IMR-90 (cell line): ENCODE results near the gene OR2M5. TPM values are rescaled to one million over a fixed set of nuclear protein-coding genes. Genes with fewer than 3 reads are reported as not detected.

Experiments used
- ATAC-seq: fragments of 200-7000 bp; cut with Tn5 transposase; 2 replicates; pipeline ENCODE4 v1.9.1; 2020; ENCODE audit warnings: low read depth, mild to moderate bottlenecking, moderate library complexity
- BruUV-seq: library from RNA; stranded (reverse); fragments of 400-500 nt; replicated peaks from 2 replicates; lab custom pipeline; 2021; lab: Mats Ljungman, UMichigan
- CTCF ChIA-PET: fragments of 300-600 bp; formaldehyde crosslinking; extraction: SDS; loops from one replicate; lab custom pipeline; 2021; ENCODE audit warnings: antibody characterized with exemption; lab: Yijun Ruan, JAX
- POLR2A ChIA-PET: fragments of 300-600 bp; sonication (Branson Sonifier 250); formaldehyde crosslinking; loops from one replicate; lab custom pipeline; 2022; ENCODE audit warnings: antibody characterized with exemption; ENCODE audit not compliant: unreplicated experiment; lab: Charles Lee
- DNase-seq: peaks from one replicate; pipeline ENCODE4 v3.0.0; 2013
- H2AFZ ChIP-seq: replicated peaks from 2 replicates; pipeline ENCODE3; 2013; ENCODE audit warnings: low read length, mild to moderate bottlenecking; ENCODE audit not compliant: poor library complexity
- H2AK5ac ChIP-seq: 2 replicates; pipeline ENCODE4 v1.6.1; 2013; ENCODE audit warnings: low read depth, low read length, inconsistent platforms
- H2AK9ac ChIP-seq: replicated peaks from 2 replicates; pipeline ENCODE3; 2013; ENCODE audit warnings: mild to moderate bottlenecking, low read depth, low read length, moderate library complexity; ENCODE audit not compliant: poor library complexity
- H2BK120ac ChIP-seq: 2 replicates; pipeline ENCODE4 v1.6.1; 2013; ENCODE audit warnings: low read depth, low read length, inconsistent platforms
- H2BK15ac ChIP-seq: 3 replicates; pipeline ENCODE4 v1.6.1; 2013; ENCODE audit warnings: low read depth, low read length, inconsistent platforms
- H2BK20ac ChIP-seq: 2 replicates; pipeline ENCODE4 v1.6.1; 2013; ENCODE audit warnings: low read depth, mild to moderate bottlenecking, inconsistent platforms, low read length, moderate library complexity
- H2BK5ac ChIP-seq: 2 replicates; pipeline ENCODE4 v1.6.1; 2013; ENCODE audit warnings: mild to moderate bottlenecking, low read depth, low read length, inconsistent platforms; ENCODE audit not compliant: poor library complexity, severe bottlenecking
- H3K14ac ChIP-seq: replicated peaks from 2 replicates; pipeline ENCODE4 v1.6.1; 2013; ENCODE audit warnings: low read depth, low read length, inconsistent platforms
- H3K18ac ChIP-seq: 2 replicates; pipeline ENCODE4 v1.6.1; 2013; ENCODE audit warnings: low read depth, low read length, control low read depth
- H3K23ac ChIP-seq: 2 replicates; pipeline ENCODE4 v1.6.1; 2013; ENCODE audit warnings: low read depth, low read length, inconsistent platforms
- H3K27ac ChIP-seq: 2 replicates; pipeline ENCODE4 v1.5.1; 2013; ENCODE audit warnings: mild to moderate bottlenecking, control low read depth, low read length; ENCODE audit not compliant: insufficient read depth
- H3K27me3 ChIP-seq: 2 replicates; pipeline ENCODE4 v1.6.1; 2013; ENCODE audit warnings: low read length; ENCODE audit not compliant: control insufficient read depth, insufficient read depth
- H3K36me3 ChIP-seq: 2 replicates; pipeline ENCODE4 v1.6.1; 2013; ENCODE audit warnings: low read length, mixed read lengths; ENCODE audit not compliant: control insufficient read depth, insufficient read depth
- H3K4ac ChIP-seq: 2 replicates; pipeline ENCODE4 v1.6.1; 2013; ENCODE audit warnings: low read depth, low read length, inconsistent platforms
- H3K4me1 ChIP-seq: 2 replicates; pipeline ENCODE4 v1.6.1; 2013; ENCODE audit warnings: low read length, mixed read lengths; ENCODE audit not compliant: control insufficient read depth, insufficient read depth
- H3K4me2 ChIP-seq: 2 replicates; pipeline ENCODE4 v1.6.1; 2013; ENCODE audit warnings: low read depth, mild to moderate bottlenecking, control low read depth, low read length, moderate library complexity
- H3K4me3 ChIP-seq: 2 replicates; pipeline ENCODE4 v1.5.1; 2013; ENCODE audit warnings: low read depth, mild to moderate bottlenecking, control low read depth, low read length, moderate library complexity; ENCODE audit not compliant: insufficient read depth
- H3K56ac ChIP-seq: 2 replicates; pipeline ENCODE4 v1.6.1; 2013; ENCODE audit warnings: low read length, inconsistent platforms; ENCODE audit not compliant: insufficient read depth; ENCODE audit errors: extremely low read depth
- H3K79me1 ChIP-seq, 2 experiments: 2 replicates each; pipeline ENCODE4 v1.6.1; 2013; ENCODE audit warnings: low read length in 2 of 2, inconsistent platforms in 1 of 2, low read depth in 1 of 2
- H3K9ac ChIP-seq: 2 replicates; pipeline ENCODE4 v1.6.1; 2013; ENCODE audit warnings: low read depth, low read length, control low read depth
- H3K9me1 ChIP-seq: 2 replicates; pipeline ENCODE4 v1.6.1; 2013; ENCODE audit warnings: low read length, inconsistent platforms; ENCODE audit not compliant: insufficient read depth
- H3K9me3 ChIP-seq: 2 replicates; pipeline ENCODE4 v1.6.1; 2013; ENCODE audit warnings: low read length; ENCODE audit not compliant: control insufficient read depth, insufficient read depth
- H4K20me1 ChIP-seq: 2 replicates; pipeline ENCODE4 v1.6.1; 2013; ENCODE audit warnings: low read length, inconsistent platforms; ENCODE audit not compliant: insufficient read depth
- H4K5ac ChIP-seq: 2 replicates; pipeline ENCODE4 v1.6.1; 2013; ENCODE audit warnings: mild to moderate bottlenecking, low read depth, low read length, control low read depth
- H4K8ac ChIP-seq, 2 experiments: 2 replicates each; pipeline ENCODE4 v1.6.1; 2013; ENCODE audit warnings: low read depth in 2 of 2, low read length in 2 of 2, control low read depth in 1 of 2, inconsistent platforms in 1 of 2
- H4K91ac ChIP-seq: 2 replicates; pipeline ENCODE4 v1.6.1; 2013; ENCODE audit warnings: low read depth, low read length, inconsistent platforms; ENCODE audit not compliant: insufficient read depth
- MAFK ChIP-seq: IDR thresholded peaks from 2 replicates; pipeline ENCODE4 v1.6.1; 2012; ENCODE audit warnings: low read depth, low read length, improper control_type of control experiment
- POLR2A ChIP-seq: IDR thresholded peaks from 2 replicates; pipeline ENCODE4 v1.6.1; 2012; ENCODE audit warnings: mild to moderate bottlenecking, low read depth, low read length
- SMC3 ChIP-seq: fragments of 150-350 bp; IDR thresholded peaks from 2 replicates; pipeline ENCODE4 v1.6.1; 2016; ENCODE audit warnings: low read depth, mild to moderate bottlenecking, antibody characterized with exemption, low read length, moderate library complexity
- dilution Hi-C: fragments of 300-500 bp; cut with HindIII; formaldehyde crosslinking; loops from one replicate; pipeline ENCODE4 v1.14.3; 2018; ENCODE audit warnings: low sequenced_read_pairs; ENCODE audit not compliant: unreplicated experiment
- in situ Hi-C: fragments of 300-500 bp; cut with MboI; formaldehyde crosslinking; loops from 3 replicates; pipeline ENCODE4 v1.14.3; 2019; ENCODE audit warnings: low sequenced_read_pairs, inconsistent platforms, mixed read lengths
- intact Hi-C: fragments of 100-400 bp; cut with micrococcal nuclease; formaldehyde crosslinking; loops from 2 replicates; pipeline ENCODE4 v1.10.0; 2022
- polyA plus RNA-seq, 3 experiments: library from polyadenylated mRNA; depleted of rRNA; stranded (reverse); fragments of >200 nt; gene quantifications; 2 replicates each; pipeline ENCODE4 v1.2.3, GENCODE V29; 2012; ENCODE audit warnings: low replicate concordance in 1 of 3
- total RNA-seq: library from RNA; depleted of rRNA; stranded (reverse); fragments of >200 nt; gene quantifications from 2 replicates; pipeline ENCODE4 v1.2.3, GENCODE V29; 2012
- TF ChIP-seq, protein P1 (sequence below): conservative IDR thresholded peaks from 2 replicates; pipeline ENCODE4 v1.5.1; 2012; ENCODE audit warnings: mild to moderate bottlenecking, low read depth, low read length, improper control_type of control experiment

The OR2M5 gene
- total and polyA plus RNA-seq, 2 of the 4 experiments (the other 2 are of a cell fraction) = not detected

DNA sequence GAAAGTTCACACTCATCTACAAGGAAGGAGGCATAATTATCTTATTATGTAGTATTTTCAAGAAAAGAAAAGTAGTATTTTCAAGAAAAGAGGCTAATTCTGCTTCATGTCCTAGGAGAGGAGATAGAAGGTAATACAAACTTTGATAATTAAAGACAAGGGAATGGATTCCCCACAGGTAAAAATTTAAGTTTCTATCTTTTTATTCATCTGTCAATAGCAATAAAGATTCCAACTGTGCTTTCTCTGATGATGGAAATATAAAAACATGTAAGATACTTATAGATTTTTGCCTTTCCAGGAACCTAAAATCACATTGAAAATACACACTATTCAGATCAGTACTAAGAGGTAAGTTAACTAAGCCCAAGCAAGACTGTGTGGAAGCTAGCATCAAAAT is 29.6 kb downstream of the OR2M5 start, which contains the start of gene OR2M2:
Gene OR2M2 (plus strand): TSS at position 301 of the 400 bp plus-strand sequence. CDS start 5,165 bp downstream, outside the sequence.
- Histone ChIP-seq H3K27ac (no peak within 1 kb of the TSS), H3K36me3 (no peaks in the 10 kb centered on the region), H3K4me2 (no peak within 1 kb of the TSS), H3K23ac (no peak within 1 kb of the TSS), H3K9ac (no peak within 1 kb of the TSS), H2BK5ac (no peak within 1 kb of the TSS), H3K18ac (no peak within 1 kb of the TSS), H3K4me1 (no peaks in the 10 kb centered on the region), H3K9me3 (no peaks in the 10 kb centered on the region; the same call in 1 of the 2 replicates), H3K4me3 (no peak within 1 kb of the TSS), H2BK20ac (no peak within 1 kb of the TSS), H2BK15ac (no peak within 1 kb of the TSS), H2BK120ac (no peak within 1 kb of the TSS), H4K91ac (no peak within 1 kb of the TSS), H4K8ac (no peak within 1 kb of the TSS), H3K27me3 (no peaks in the 10 kb centered on the region), H4K20me1 (no peaks in the 10 kb centered on the region), H2AK5ac (no peak within 1 kb of the TSS), H3K56ac (no peak within 1 kb of the TSS), H2AK9ac (no peak within 1 kb of the TSS), H3K79me1 (no peaks in the 10 kb centered on the region), H2AFZ (no peak within 1 kb of the TSS), H4K5ac (no peak within 1 kb of the TSS), H3K9me1 (no peaks in the 10 kb centered on the region), H3K4ac (no peak within 1 kb of the TSS), H3K14ac (no peak within 1 kb of the TSS)
- TF ChIP-seq SMC3 (no peak), MAFK (no peak), POLR2A (no peak)
- TF ChIP-seq, protein P1, sequence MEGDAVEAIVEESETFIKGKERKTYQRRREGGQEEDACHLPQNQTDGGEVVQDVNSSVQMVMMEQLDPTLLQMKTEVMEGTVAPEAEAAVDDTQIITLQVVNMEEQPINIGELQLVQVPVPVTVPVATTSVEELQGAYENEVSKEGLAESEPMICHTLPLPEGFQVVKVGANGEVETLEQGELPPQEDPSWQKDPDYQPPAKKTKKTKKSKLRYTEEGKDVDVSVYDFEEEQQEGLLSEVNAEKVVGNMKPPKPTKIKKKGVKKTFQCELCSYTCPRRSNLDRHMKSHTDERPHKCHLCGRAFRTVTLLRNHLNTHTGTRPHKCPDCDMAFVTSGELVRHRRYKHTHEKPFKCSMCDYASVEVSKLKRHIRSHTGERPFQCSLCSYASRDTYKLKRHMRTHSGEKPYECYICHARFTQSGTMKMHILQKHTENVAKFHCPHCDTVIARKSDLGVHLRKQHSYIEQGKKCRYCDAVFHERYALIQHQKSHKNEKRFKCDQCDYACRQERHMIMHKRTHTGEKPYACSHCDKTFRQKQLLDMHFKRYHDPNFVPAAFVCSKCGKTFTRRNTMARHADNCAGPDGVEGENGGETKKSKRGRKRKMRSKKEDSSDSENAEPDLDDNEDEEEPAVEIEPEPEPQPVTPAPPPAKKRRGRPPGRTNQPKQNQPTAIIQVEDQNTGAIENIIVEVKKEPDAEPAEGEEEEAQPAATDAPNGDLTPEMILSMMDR = no peak
- ChIA-PET POLR2A (no interaction called here), CTCF (no interaction called here)
- intact Hi-C loops (no loop called here), in situ Hi-C loops (no loop called here), dilution Hi-C loops (no loop called here)
- BruUV-seq = no TSS peak
- DNase-seq = no peak
- ATAC-seq = no peak
